Measurements from ENCODE around the gene CMKLR1. TPM values are rescaled to one million over a fixed set of nuclear protein-coding genes. Genes with fewer than 3 reads are reported as not detected.

CMKLR1 gene
- total RNA-seq (10 to 100 TPM in 1 of 2 donors, 1 to 10 TPM in 1; 7.2 to 12.0 TPM), polyA plus RNA-seq (ENCODE audit: insufficient read length in 2 of 2) (1 to 10 TPM; 4.5 TPM)
- long read RNA-seq, donor 1, full-length matches to known transcripts = 2 of 2 reads
- long read RNA-seq, donor 1, partial matches to known transcripts = 0 of 2 reads
- long read RNA-seq, donor 1, other reads (novel, unspliced or antisense) = 0 of 2 reads
- long read RNA-seq, donor 2 = 0 reads
- long read RNA-seq, donor 3, full-length matches to known transcripts = 1 of 1 reads
- long read RNA-seq, donor 3, partial matches to known transcripts = 0 of 1 reads
- long read RNA-seq, donor 3, other reads (novel, unspliced or antisense) = 0 of 1 reads
- long read RNA-seq, donor 4, partial matches to known transcripts = 0 of 4 reads
- long read RNA-seq, donor 4, other reads (novel, unspliced or antisense) = 0 of 4 reads

- peak in 1 of 6 donors; percentile 24 for DNase-seq (ENCODE audit: low read depth in 4 of 6, low spot score in 6 of 6)
- 12% methylated on average over 21 of the region's 24 CpGs for WGBS (ENCODE audit: insufficient coverage)
- H3K27me3 ChIP-seq (ENCODE audit: control insufficient read depth, insufficient read depth, low read length) = peaks cover 5% of the 10 kb centered on the region
Measured at GRCh38 chr12:108338915-108339657, at the start of gene CMKLR1. TSS of gene CMKLR1 (minus strand) at chr12:108339311. CDS start at chr12:108293591, 45,720 bp downstream.

GRCh38 chr12:108387771-108388170 is 48.7 kb upstream of the CMKLR1 start:
- Histone ChIP-seq H3K27me3 (ENCODE audit: control insufficient read depth, insufficient read depth, low read length) (no peaks in the 10 kb centered on the region), H3K36me3 (ENCODE audit: control insufficient read depth, insufficient read depth, low read length) (no peaks in the 10 kb centered on the region), H3K27ac (ENCODE audit: low read depth, low read length) (no peak overlapping the region), H3K4me1 (ENCODE audit: control insufficient read depth, insufficient read depth, low read length) (no peaks in the 10 kb centered on the region), H3K9me3 (ENCODE audit: control insufficient read depth, insufficient read depth, low read length) (no peaks in the 10 kb centered on the region), H3K4me3 (ENCODE audit: low read depth, low read length) (no peak overlapping the region)
- 67% methylated on average over 1 of the region's 1 CpG for WGBS (ENCODE audit: insufficient coverage)
- no peak for DNase-seq (ENCODE audit: low read depth in 4 of 6, low spot score in 6 of 6)

More at GRCh38 chr12:108338915-108339657, at the start of gene CMKLR1:
- Histone ChIP-seq H3K27ac (ENCODE audit: low read depth, low read length) (peak within 1 kb of the TSS; percentile 47), H3K9me3 (ENCODE audit: control insufficient read depth, insufficient read depth, low read length) (no peaks in the 10 kb centered on the region), H3K4me1 (ENCODE audit: control insufficient read depth, insufficient read depth, low read length) (peaks cover 13% of the 10 kb centered on the region), H3K4me3 (ENCODE audit: low read depth, low read length) (peak within 1 kb of the TSS; percentile 16), H3K36me3 (ENCODE audit: control insufficient read depth, insufficient read depth, low read length) (no peaks in the 10 kb centered on the region)

GRCh38 chr12:108386709-108387360 is 47.7 kb upstream of the CMKLR1 start:
- no peak overlapping the region for H3K4me3 ChIP-seq (ENCODE audit: low read depth, low read length)
- 40% methylated on average over 4 of the region's 8 CpGs for WGBS (ENCODE audit: insufficient coverage)
- no peaks in the 10 kb centered on the region for H3K9me3 ChIP-seq (ENCODE audit: control insufficient read depth, insufficient read depth, low read length)
- no peak overlapping the region for H3K27ac ChIP-seq (ENCODE audit: low read depth, low read length)
- H3K4me1 ChIP-seq (ENCODE audit: control insufficient read depth, insufficient read depth, low read length) = no peaks in the 10 kb centered on the region
- H3K27me3 ChIP-seq (ENCODE audit: control insufficient read depth, insufficient read depth, low read length) = no peaks in the 10 kb centered on the region
- no peaks in the 10 kb centered on the region for H3K36me3 ChIP-seq (ENCODE audit: control insufficient read depth, insufficient read depth, low read length)
- DNase-seq (ENCODE audit: low read depth in 4 of 6, low spot score in 6 of 6) = no peak

GRCh38 chr12:108382437-108382801 is 43.3 kb upstream of the CMKLR1 start:
- no peaks in the 10 kb centered on the region for H3K36me3 ChIP-seq (ENCODE audit: control insufficient read depth, insufficient read depth, low read length)
- H3K4me1 ChIP-seq (ENCODE audit: control insufficient read depth, insufficient read depth, low read length) = no peaks in the 10 kb centered on the region
- H3K27ac ChIP-seq (ENCODE audit: low read depth, low read length) = no peak overlapping the region
- no peak for DNase-seq (ENCODE audit: low read depth in 4 of 6, low spot score in 6 of 6)
- 58% methylated on average over 1 of the region's 1 CpG for WGBS (ENCODE audit: insufficient coverage)
- no peaks in the 10 kb centered on the region for H3K27me3 ChIP-seq (ENCODE audit: control insufficient read depth, insufficient read depth, low read length)
- H3K4me3 ChIP-seq (ENCODE audit: low read depth, low read length) = no peak overlapping the region
- H3K9me3 ChIP-seq (ENCODE audit: control insufficient read depth, insufficient read depth, low read length) = no peaks in the 10 kb centered on the region

GRCh38 chr12:108381787-108382436 is 42.8 kb upstream of the CMKLR1 start:
- H3K9me3 ChIP-seq (ENCODE audit: control insufficient read depth, insufficient read depth, low read length) = no peaks in the 10 kb centered on the region
- H3K36me3 ChIP-seq (ENCODE audit: control insufficient read depth, insufficient read depth, low read length) = no peaks in the 10 kb centered on the region
- no peaks in the 10 kb centered on the region for H3K27me3 ChIP-seq (ENCODE audit: control insufficient read depth, insufficient read depth, low read length)
- H3K4me1 ChIP-seq (ENCODE audit: control insufficient read depth, insufficient read depth, low read length) = no peaks in the 10 kb centered on the region
- H3K27ac ChIP-seq (ENCODE audit: low read depth, low read length) = no peak overlapping the region
- H3K4me3 ChIP-seq (ENCODE audit: low read depth, low read length) = no peak overlapping the region
- DNase-seq (ENCODE audit: low read depth in 4 of 6, low spot score in 6 of 6) = peak in 2 of 6 donors; percentile 43 to 59
- 30% methylated on average over 3 of the region's 8 CpGs for WGBS (ENCODE audit: insufficient coverage)

- DNase-seq (ENCODE audit: low read depth in 4 of 6, low spot score in 6 of 6) = no peak
- Histone ChIP-seq H3K27ac (ENCODE audit: low read depth, low read length) (no peak overlapping the region), H3K9me3 (ENCODE audit: control insufficient read depth, insufficient read depth, low read length) (peaks cover 3% of the 10 kb centered on the region), H3K4me3 (ENCODE audit: low read depth, low read length) (no peak overlapping the region), H3K27me3 (ENCODE audit: control insufficient read depth, insufficient read depth, low read length) (no peaks in the 10 kb centered on the region), H3K36me3 (ENCODE audit: control insufficient read depth, insufficient read depth, low read length) (no peaks in the 10 kb centered on the region), H3K4me1 (ENCODE audit: control insufficient read depth, insufficient read depth, low read length) (no peaks in the 10 kb centered on the region)
Measured at GRCh38 chr12:108380382-108380781, 41.3 kb upstream of the CMKLR1 start.

GRCh38 chr12:108379823-108380222 is 40.7 kb upstream of the CMKLR1 start:
- WGBS (ENCODE audit: insufficient coverage) = 80% methylated on average over 1 of the region's 4 CpGs
- H3K27me3 ChIP-seq (ENCODE audit: control insufficient read depth, insufficient read depth, low read length) = no peaks in the 10 kb centered on the region
- no peak overlapping the region for H3K4me3 ChIP-seq (ENCODE audit: low read depth, low read length)
- DNase-seq (ENCODE audit: low read depth in 4 of 6, low spot score in 6 of 6) = no peak
- H3K4me1 ChIP-seq (ENCODE audit: control insufficient read depth, insufficient read depth, low read length) = no peaks in the 10 kb centered on the region
- no peaks in the 10 kb centered on the region for H3K36me3 ChIP-seq (ENCODE audit: control insufficient read depth, insufficient read depth, low read length)
- no peak overlapping the region for H3K27ac ChIP-seq (ENCODE audit: low read depth, low read length)
- H3K9me3 ChIP-seq (ENCODE audit: control insufficient read depth, insufficient read depth, low read length) = peaks cover 3% of the 10 kb centered on the region

- no peaks in the 10 kb centered on the region for H3K36me3 ChIP-seq (ENCODE audit: control insufficient read depth, insufficient read depth, low read length)
- no peaks in the 10 kb centered on the region for H3K27me3 ChIP-seq (ENCODE audit: control insufficient read depth, insufficient read depth, low read length)
- 87% methylated on average over 3 of the region's 3 CpGs for WGBS (ENCODE audit: insufficient coverage)
- H3K27ac ChIP-seq (ENCODE audit: low read depth, low read length) = no peak overlapping the region
- no peak overlapping the region for H3K4me3 ChIP-seq (ENCODE audit: low read depth, low read length)
- peaks cover 3% of the 10 kb centered on the region for H3K9me3 ChIP-seq (ENCODE audit: control insufficient read depth, insufficient read depth, low read length)
- no peaks in the 10 kb centered on the region for H3K4me1 ChIP-seq (ENCODE audit: control insufficient read depth, insufficient read depth, low read length)
- no peak for DNase-seq (ENCODE audit: low read depth in 4 of 6, low spot score in 6 of 6)
Measured at GRCh38 chr12:108378926-108379325, 39.8 kb upstream of the CMKLR1 start.

- Histone ChIP-seq H3K9me3 (ENCODE audit: control insufficient read depth, insufficient read depth, low read length) (peaks cover 4% of the 10 kb centered on the region), H3K27ac (ENCODE audit: low read depth, low read length) (no peak overlapping the region), H3K27me3 (ENCODE audit: control insufficient read depth, insufficient read depth, low read length) (no peaks in the 10 kb centered on the region), H3K36me3 (ENCODE audit: control insufficient read depth, insufficient read depth, low read length) (no peaks in the 10 kb centered on the region), H3K4me3 (ENCODE audit: low read depth, low read length) (no peak overlapping the region), H3K4me1 (ENCODE audit: control insufficient read depth, insufficient read depth, low read length) (no peaks in the 10 kb centered on the region)
- no CpG with 5 or more reads among the region's 1 CpG for WGBS (ENCODE audit: insufficient coverage)
- DNase-seq (ENCODE audit: low read depth in 4 of 6, low spot score in 6 of 6) = no peak
Measured at GRCh38 chr12:108377260-108377659, 38.1 kb upstream of the CMKLR1 start.
